Measurements from ENCODE around the gene WFDC1.
A peak's percentile ranks its signal among the peaks of the same experiment; 100 is the strongest.

Gene WFDC1

GRCh38 chr16:84262939-84263338 is 31.7 kb upstream of the WFDC1 start:
- TF ChIP-seq CTCF (IDR thresholded peaks at IDR 0.05; ENCODE audit: low read length, missing control alignments) = no peak
- DNase-seq (ENCODE audit: low read depth) = no peak
- H3K4me3 ChIP-seq (replicated peaks; ENCODE audit: low read depth, low read length) = no peak overlapping the region

GRCh38 chr16:84266451-84266850 is 28.2 kb upstream of the WFDC1 start:
- no peak for TF ChIP-seq CTCF (IDR thresholded peaks at IDR 0.05; ENCODE audit: low read length, missing control alignments)
- H3K4me3 ChIP-seq (replicated peaks; ENCODE audit: low read depth, low read length) = no peak overlapping the region
- DNase-seq (ENCODE audit: low read depth) = peak; percentile 75

- no peak overlapping the region for H3K4me3 ChIP-seq (replicated peaks; ENCODE audit: low read depth, low read length)
- TF ChIP-seq CTCF (IDR thresholded peaks at IDR 0.05; ENCODE audit: low read length, missing control alignments) = no peak
- no peak for DNase-seq (ENCODE audit: low read depth)
Measured at GRCh38 chr16:84267380-84267779, 27.3 kb upstream of the WFDC1 start.

GRCh38 chr16:84268291-84269040 is 26.2 kb upstream of the WFDC1 start:
- TF ChIP-seq CTCF (IDR thresholded peaks at IDR 0.05; ENCODE audit: low read length, missing control alignments) = no peak
- no peak for DNase-seq (ENCODE audit: low read depth)
- H3K4me3 ChIP-seq (replicated peaks; ENCODE audit: low read depth, low read length) = no peak overlapping the region

- DNase-seq (ENCODE audit: low read depth) = no peak
Measured at GRCh38 chr16:84270071-84270470, 24.6 kb upstream of the WFDC1 start.

GRCh38 chr16:84270531-84270930 is 24.1 kb upstream of the WFDC1 start:
- no peak for TF ChIP-seq CTCF (IDR thresholded peaks at IDR 0.05; ENCODE audit: low read length, missing control alignments)

More at GRCh38 chr16:84270071-84270470, 24.6 kb upstream of the WFDC1 start:
- H3K4me3 ChIP-seq (replicated peaks; ENCODE audit: low read depth, low read length) = no peak overlapping the region
- TF ChIP-seq CTCF (IDR thresholded peaks at IDR 0.05; ENCODE audit: low read length, missing control alignments) = no peak

GRCh38 chr16:84271037-84271436 is 23.6 kb upstream of the WFDC1 start:
- DNase-seq (ENCODE audit: low read depth) = no peak
- no peak overlapping the region for H3K4me3 ChIP-seq (replicated peaks; ENCODE audit: low read depth, low read length)
- no peak for TF ChIP-seq CTCF (IDR thresholded peaks at IDR 0.05; ENCODE audit: low read length, missing control alignments)

More at GRCh38 chr16:84270531-84270930, 24.1 kb upstream of the WFDC1 start:
- no peak overlapping the region for H3K4me3 ChIP-seq (replicated peaks; ENCODE audit: low read depth, low read length)
- DNase-seq (ENCODE audit: low read depth) = no peak
